Measurements from ENCODE around the gene CTBP2. TPM values are rescaled to one million over a fixed set of nuclear protein-coding genes. Genes with fewer than 3 reads are reported as not detected.

The CTBP2 gene
- total RNA-seq, 1 donor from 2014 or later = 112 TPM

- peak; percentile 68 for DNase-seq
Observed at GRCh38 chr10:125158601-125159485, 1.5 kb downstream of the CTBP2 start.

GRCh38 chr10:125158275-125158600, 2.1 kb downstream of the CTBP2 start:
- DNase-seq = no peak

- peak; percentile 30 for DNase-seq
Observed at GRCh38 chr10:125157505-125157904, 2.9 kb downstream of the CTBP2 start.

GRCh38 chr10:125156739-125157480, 3.5 kb downstream of the CTBP2 start:
- peak; percentile 35 for DNase-seq

- no peak for DNase-seq
Observed at GRCh38 chr10:125156196-125156595, 4.2 kb downstream of the CTBP2 start.

- DNase-seq = peak; percentile 79
Observed at GRCh38 chr10:125155101-125155500, 5.3 kb downstream of the CTBP2 start.

- DNase-seq = no peak
Observed at GRCh38 chr10:125154529-125154928, 5.8 kb downstream of the CTBP2 start.

- no peak for DNase-seq
Observed at GRCh38 chr10:125153703-125154490, 6.5 kb downstream of the CTBP2 start.

GRCh38 chr10:125152450-125153368, 7.7 kb downstream of the CTBP2 start:
- DNase-seq = peak; percentile 24

- DNase-seq = no peak
Observed at GRCh38 chr10:125151553-125152449, 8.6 kb downstream of the CTBP2 start.

GRCh38 chr10:125151170-125151552, 9.2 kb downstream of the CTBP2 start:
- no peak for DNase-seq

- DNase-seq = peak; percentile 48
Observed at GRCh38 chr10:125150376-125151083, 9.8 kb downstream of the CTBP2 start.

- no peak for DNase-seq
Observed at GRCh38 chr10:125149680-125150047, 10.7 kb downstream of the CTBP2 start.

- peak; percentile 89 for DNase-seq
Observed at GRCh38 chr10:125149036-125149679, 11.2 kb downstream of the CTBP2 start.

- no peak for DNase-seq
Observed at GRCh38 chr10:125148528-125148927, 11.8 kb downstream of the CTBP2 start.

- DNase-seq = no peak
Observed at GRCh38 chr10:125147971-125148439, 12.4 kb downstream of the CTBP2 start.

- no peak for DNase-seq
Observed at GRCh38 chr10:125146791-125147579, 13.4 kb downstream of the CTBP2 start.

- DNase-seq = no peak
Observed at GRCh38 chr10:125145636-125146035, 14.7 kb downstream of the CTBP2 start.

Measured in dermis blood vessel endothelial cell (primary cell).